Globus pallidus (tissue), 1 donor: ENCODE measurements around the gene PRKCH.

Source experiments
- DNase-seq: peaks from one replicate; pipeline ENCODE4 v3.0.0-alpha.2; 2015; ENCODE audit warnings: low spot score

PRKCH gene

GRCh38 chr14:61553730-61554641 is 232.6 kb downstream of the PRKCH start:
- DNase-seq = no peak

GRCh38 chr14:61555056-61555838 is 233.9 kb downstream of the PRKCH start:
- no peak for DNase-seq

- no peak for DNase-seq
Observed at GRCh38 chr14:61556455-61556854, 235.1 kb downstream of the PRKCH start.

GRCh38 chr14:61557262-61557661 is 235.9 kb downstream of the PRKCH start:
- DNase-seq = no peak

- no peak for DNase-seq
Observed at GRCh38 chr14:61557854-61558253, 236.5 kb downstream of the PRKCH start.

GRCh38 chr14:61558271-61558670 is 236.9 kb downstream of the PRKCH start:
- DNase-seq = no peak

GRCh38 chr14:61559641-61560201 is 238.3 kb downstream of the PRKCH start:
- DNase-seq = no peak

- no peak for DNase-seq
Observed at GRCh38 chr14:61560323-61560722, 238.9 kb downstream of the PRKCH start.

GRCh38 chr14:61561104-61561503 is 239.7 kb downstream of the PRKCH start:
- DNase-seq = no peak

- no peak for DNase-seq
Observed at GRCh38 chr14:61561657-61562276, 240.4 kb downstream of the PRKCH start.

- DNase-seq = no peak
Observed at GRCh38 chr14:61562321-61563161, 241.2 kb downstream of the PRKCH start.

GRCh38 chr14:61563162-61563511 is 241.8 kb downstream of the PRKCH start:
- DNase-seq = no peak

GRCh38 chr14:61563880-61564617 is 242.7 kb downstream of the PRKCH start:
- no peak for DNase-seq

GRCh38 chr14:61564618-61565091 is 243.3 kb downstream of the PRKCH start:
- DNase-seq = no peak

GRCh38 chr14:61565181-61565580 is 243.8 kb downstream of the PRKCH start:
- DNase-seq = no peak

GRCh38 chr14:61565836-61566536 is 244.6 kb downstream of the PRKCH start:
- no peak for DNase-seq

- DNase-seq = no peak
Observed at GRCh38 chr14:61566537-61567225, 245.3 kb downstream of the PRKCH start.

- no peak for DNase-seq
Observed at GRCh38 chr14:61567838-61568571, 246.6 kb downstream of the PRKCH start.

- no peak for DNase-seq
Observed at GRCh38 chr14:61568572-61569011, 247.2 kb downstream of the PRKCH start.
